VCaP (cell line): ENCODE results near the gene AGTR1.

Experiments used
- H3K27ac ChIP-seq: fragments of 450-650 bp; 2 replicates; pipeline ENCODE4 v1.5.1; 2017
- TF ChIP-seq, protein P1 (sequence below): fragments of 450-650 bp; conservative IDR thresholded peaks from 2 replicates; pipeline ENCODE4 v1.5.1; 2017; ENCODE audit warnings: mild to moderate bottlenecking, moderate library complexity

The AGTR1 gene

DNA sequence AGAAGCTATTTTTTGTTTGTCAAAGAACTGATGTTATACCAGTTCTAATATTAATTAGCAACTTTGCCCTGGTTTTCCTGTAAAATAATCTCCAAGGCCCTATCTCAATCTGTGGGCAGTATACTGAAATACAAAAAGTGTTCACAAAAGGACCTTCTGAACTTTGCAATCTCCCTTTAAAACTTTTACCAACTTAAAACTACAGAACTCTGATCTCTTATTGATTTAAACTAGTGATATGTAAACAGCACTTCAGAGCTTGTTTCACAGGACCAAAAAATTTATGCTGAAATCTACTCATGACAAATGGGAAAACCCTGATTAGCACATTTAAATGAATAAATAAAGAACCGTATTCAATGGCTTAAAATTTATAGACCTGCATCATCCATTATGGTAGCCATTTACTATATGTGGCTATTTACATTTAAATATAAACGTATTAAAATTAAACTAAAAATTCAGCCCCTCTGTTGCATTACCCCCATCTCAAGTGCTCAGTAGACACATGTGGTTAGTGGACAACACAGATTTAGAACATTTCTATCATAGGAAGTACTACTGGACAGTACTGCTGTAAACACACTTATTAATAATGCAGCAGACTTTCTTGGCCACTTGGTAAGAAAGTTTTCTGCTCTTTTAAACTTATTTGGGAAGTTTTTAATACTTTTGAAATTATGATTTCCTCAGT, 12.0 kb downstream of the AGTR1 start:
- TF ChIP-seq, protein P1, sequence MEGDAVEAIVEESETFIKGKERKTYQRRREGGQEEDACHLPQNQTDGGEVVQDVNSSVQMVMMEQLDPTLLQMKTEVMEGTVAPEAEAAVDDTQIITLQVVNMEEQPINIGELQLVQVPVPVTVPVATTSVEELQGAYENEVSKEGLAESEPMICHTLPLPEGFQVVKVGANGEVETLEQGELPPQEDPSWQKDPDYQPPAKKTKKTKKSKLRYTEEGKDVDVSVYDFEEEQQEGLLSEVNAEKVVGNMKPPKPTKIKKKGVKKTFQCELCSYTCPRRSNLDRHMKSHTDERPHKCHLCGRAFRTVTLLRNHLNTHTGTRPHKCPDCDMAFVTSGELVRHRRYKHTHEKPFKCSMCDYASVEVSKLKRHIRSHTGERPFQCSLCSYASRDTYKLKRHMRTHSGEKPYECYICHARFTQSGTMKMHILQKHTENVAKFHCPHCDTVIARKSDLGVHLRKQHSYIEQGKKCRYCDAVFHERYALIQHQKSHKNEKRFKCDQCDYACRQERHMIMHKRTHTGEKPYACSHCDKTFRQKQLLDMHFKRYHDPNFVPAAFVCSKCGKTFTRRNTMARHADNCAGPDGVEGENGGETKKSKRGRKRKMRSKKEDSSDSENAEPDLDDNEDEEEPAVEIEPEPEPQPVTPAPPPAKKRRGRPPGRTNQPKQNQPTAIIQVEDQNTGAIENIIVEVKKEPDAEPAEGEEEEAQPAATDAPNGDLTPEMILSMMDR, result no peak
- no peak overlapping the region for H3K27ac ChIP-seq

DNA sequence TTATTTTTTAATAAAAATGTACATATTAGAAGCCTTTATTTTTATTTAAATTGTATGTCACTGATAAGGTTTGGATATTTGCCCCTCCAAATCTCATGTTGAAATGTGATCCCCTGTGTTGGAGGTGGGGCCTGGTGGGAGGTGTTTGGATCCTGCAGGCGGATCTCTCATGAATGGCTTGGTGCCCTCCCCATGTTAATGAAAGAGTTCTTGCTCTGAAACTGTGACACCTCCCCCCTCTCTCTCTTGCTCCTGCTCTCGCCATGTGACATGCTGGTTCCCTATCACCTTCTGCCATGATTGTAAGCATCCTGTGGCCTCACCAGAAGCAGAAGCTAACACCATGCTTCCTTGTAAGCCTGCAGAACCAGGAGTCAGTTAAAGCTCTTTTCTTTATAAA, 13.0 kb downstream of the AGTR1 start:
- TF ChIP-seq, protein P1, result no peak
- H3K27ac ChIP-seq, result no peak overlapping the region

DNA sequence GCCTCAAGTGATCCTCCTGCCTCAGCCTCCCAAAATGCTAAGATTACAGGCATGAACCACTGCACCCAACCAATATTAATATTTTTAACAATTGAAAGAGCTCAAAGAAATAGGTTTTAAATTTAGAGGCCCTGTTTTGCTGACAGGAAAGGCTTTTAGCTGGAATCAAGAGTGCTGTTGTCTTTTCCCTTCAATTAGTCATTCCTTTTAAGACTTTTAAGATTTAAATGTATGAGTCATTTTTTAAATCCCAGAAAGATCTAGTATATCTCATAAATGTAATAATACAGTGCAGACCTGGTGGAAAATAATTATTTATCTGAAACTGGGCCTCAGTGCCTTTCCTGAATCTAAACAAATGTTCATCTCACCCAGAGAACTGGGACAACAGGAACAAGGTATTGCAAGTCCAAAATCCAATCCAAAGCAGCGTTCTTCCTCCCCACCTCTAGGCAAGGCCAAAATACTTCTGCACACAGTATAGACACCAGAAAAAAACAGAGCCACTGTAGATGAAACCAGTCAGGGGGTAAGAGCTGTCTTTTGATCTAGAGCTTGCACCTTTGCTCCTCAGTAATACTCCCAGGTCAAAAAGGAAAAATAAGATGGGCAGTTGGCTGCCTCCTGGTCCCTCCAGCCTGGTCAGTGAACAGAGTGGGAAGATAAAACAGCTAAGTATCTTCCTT, 14.4 kb downstream of the AGTR1 start:
- TF ChIP-seq, protein P1, result no peak
- H3K27ac ChIP-seq, result no peak overlapping the region

DNA sequence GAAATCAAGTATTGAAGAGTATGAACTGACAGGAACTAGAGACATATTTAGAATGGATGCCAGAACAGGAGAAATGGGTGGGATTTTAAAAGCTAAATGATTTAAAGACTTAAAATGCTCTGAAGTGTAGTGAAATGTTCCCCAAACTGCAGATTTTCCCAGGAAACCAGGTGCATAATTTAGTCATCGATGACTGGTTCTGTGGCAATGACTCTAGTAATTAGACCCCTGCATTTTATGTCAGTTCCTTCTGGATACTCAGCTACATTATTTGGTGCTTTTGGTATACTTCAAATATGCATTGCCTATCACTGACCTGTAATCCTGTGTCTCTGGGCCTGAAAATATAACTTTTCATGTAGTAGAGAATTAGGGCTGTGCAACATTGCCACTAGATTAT, 16.8 kb downstream of the AGTR1 start:
- TF ChIP-seq, protein P1, result no peak
- H3K27ac ChIP-seq, result no peak overlapping the region

DNA sequence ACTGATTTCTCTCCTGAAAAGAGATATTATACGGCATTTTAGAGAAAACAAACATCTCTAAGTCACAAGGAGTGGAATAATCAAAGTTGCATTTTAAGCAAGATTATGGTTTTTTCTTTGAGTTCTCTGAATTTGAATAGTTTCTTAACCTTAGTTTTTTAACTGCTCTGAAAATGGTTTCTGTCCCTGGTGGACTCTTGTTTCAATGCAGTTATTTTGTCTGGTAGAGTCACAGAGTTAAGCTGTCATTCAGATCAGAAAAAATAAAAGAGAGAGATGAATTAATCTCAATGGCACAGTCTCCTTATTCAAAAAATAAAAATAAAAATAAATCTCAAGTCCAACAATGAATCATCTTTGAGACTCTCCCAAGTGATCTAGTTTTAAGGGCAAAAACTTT, 19.0 kb downstream of the AGTR1 start:
- TF ChIP-seq, protein P1, result peak; percentile 16; the same call in 1 of the 2 replicates
- peak overlapping the region; percentile 48; the same call in 1 of the 2 replicates for H3K27ac ChIP-seq

DNA sequence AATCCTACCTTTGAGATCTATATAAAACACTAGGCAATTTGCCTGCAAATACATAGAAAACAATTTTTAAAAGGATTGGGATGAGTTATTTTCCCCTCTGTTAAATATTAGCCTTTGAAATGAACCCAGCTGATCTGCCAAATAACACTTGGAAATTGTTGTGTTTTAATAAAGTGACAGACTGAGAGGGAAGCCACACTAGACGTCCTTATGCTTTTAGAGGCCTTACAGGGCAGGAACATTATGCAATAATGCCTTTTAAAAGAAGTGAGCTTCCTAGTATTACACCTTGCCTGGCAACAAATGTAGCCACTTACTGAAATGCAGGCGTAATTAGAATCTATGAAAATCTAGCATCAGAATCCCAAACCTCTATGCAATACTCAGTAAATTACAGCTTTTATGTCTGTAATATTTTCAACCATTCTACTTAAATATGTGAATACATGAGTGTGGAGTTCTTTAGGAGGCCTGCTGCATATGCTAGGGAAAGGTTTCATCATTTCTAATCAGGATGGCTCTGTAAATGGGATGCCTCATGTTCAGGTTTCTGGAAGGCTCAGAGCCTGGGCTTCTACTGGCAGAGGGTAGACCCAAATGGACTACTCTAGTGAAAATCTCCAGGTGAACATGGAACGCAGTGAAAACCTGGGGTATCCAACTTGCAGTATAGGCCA, 20.3 kb downstream of the AGTR1 start:
- TF ChIP-seq, protein P1, result no peak
- peak overlapping the region; percentile 48 for H3K27ac ChIP-seq
